WTC11 (cell line): ENCODE results near the gene ACOX2. TPM values are rescaled to one million over a fixed set of nuclear protein-coding genes. Genes with fewer than 3 reads are reported as not detected.

Experiments
- ATAC-seq: fragments of 200-7000 bp; cut with Tn5 transposase; 2 replicates; pipeline ENCODE4 v1.10.0; 2021; ENCODE audit warnings: mild to moderate bottlenecking, moderate library complexity
- CTCF ChIA-PET: fragments of 300-600 bp; sonication (Branson Sonifier 250); formaldehyde crosslinking; loops from one replicate; lab custom pipeline; 2021; ENCODE audit warnings: antibody characterized with exemption; lab: Charles Lee
- POLR2A ChIA-PET: fragments of 350-600 bp; sonication (Branson Sonifier 250); formaldehyde crosslinking; loops from one replicate; lab custom pipeline; 2021; ENCODE audit warnings: antibody characterized with exemption; lab: Charles Lee
- DNase-seq: peaks from one replicate; pipeline ENCODE4 v3.0.0; 2021; ENCODE audit warnings: low spot score
- H3K27ac Mint-ChIP-seq: 2 replicates; pipeline ENCODE4 v1.8.0; 2021; ENCODE audit warnings: mixed read lengths
- H3K27me3 Mint-ChIP-seq: 2 replicates; pipeline ENCODE4 v1.8.0; 2021; ENCODE audit warnings: low read depth, mild to moderate bottlenecking, moderate library complexity, mixed read lengths
- H3K36me3 Mint-ChIP-seq: 2 replicates; pipeline ENCODE4 v1.8.0; 2021; ENCODE audit warnings: mixed read lengths
- H3K4me1 Mint-ChIP-seq: 2 replicates; pipeline ENCODE4 v1.8.0; 2022; ENCODE audit warnings: mixed read lengths
- H3K4me3 Mint-ChIP-seq: 2 replicates; pipeline ENCODE4 v1.8.0; 2021; ENCODE audit warnings: mild to moderate bottlenecking, moderate library complexity, mixed read lengths
- H3K9me3 Mint-ChIP-seq: 2 replicates; pipeline ENCODE4 v1.8.0; 2021; ENCODE audit warnings: mixed read lengths
- AFF4 ChIP-seq: sonication (generic); formaldehyde crosslinking; IDR thresholded peaks from 2 replicates; pipeline ENCODE4 v1.8.1; 2023; ENCODE audit warnings: mild to moderate bottlenecking, missing genetic modification reagents, borderline replicate concordance
- CREM ChIP-seq: sonication (generic); formaldehyde crosslinking; IDR thresholded peaks from 2 replicates; pipeline ENCODE4 v1.8.1; 2022; ENCODE audit warnings: mild to moderate bottlenecking, missing genetic modification reagents, moderate library complexity
- EMX1 ChIP-seq: fragments of 250-450 bp; sonication (Bioruptor Pico); IDR thresholded peaks from 2 replicates; pipeline ENCODE4 v1.8.0; 2021; ENCODE audit warnings: mild to moderate bottlenecking
- ERG ChIP-seq: fragments of 250-450 bp; sonication (Bioruptor Pico); IDR thresholded peaks from 2 replicates; pipeline ENCODE4 v1.8.0; 2021; ENCODE audit warnings: mild to moderate bottlenecking
- ETV6 ChIP-seq: sonication (generic); formaldehyde crosslinking; IDR thresholded peaks from 2 replicates; pipeline ENCODE4 v1.8.1; 2022; ENCODE audit warnings: mild to moderate bottlenecking, missing genetic modification reagents
- FOXP4 ChIP-seq: sonication (generic); formaldehyde crosslinking; IDR thresholded peaks from 2 replicates; pipeline ENCODE4 v1.8.0; 2022; ENCODE audit warnings: mild to moderate bottlenecking, missing genetic modification reagents
- HMGA2 ChIP-seq: fragments of 250-450 bp; sonication (Bioruptor Pico); IDR thresholded peaks from 2 replicates; pipeline ENCODE4 v1.4.0; 2021; ENCODE audit warnings: mild to moderate bottlenecking, moderate library complexity
- JUN ChIP-seq: sonication (generic); formaldehyde crosslinking; IDR thresholded peaks from 2 replicates; pipeline ENCODE4 v1.8.0; 2023; ENCODE audit warnings: mild to moderate bottlenecking, missing genetic modification reagents
- NFYB ChIP-seq: sonication (generic); formaldehyde crosslinking; conservative IDR thresholded peaks from 2 replicates; pipeline ENCODE4 v1.8.0; 2022; ENCODE audit warnings: low read depth, missing genetic modification reagents
- NR1H2 ChIP-seq: sonication (generic); formaldehyde crosslinking; IDR thresholded peaks from 2 replicates; pipeline ENCODE4 v1.9.0; 2021; ENCODE audit warnings: mild to moderate bottlenecking, moderate library complexity, missing genetic modification reagents
- NR2C2 ChIP-seq: sonication (generic); formaldehyde crosslinking; IDR thresholded peaks from 2 replicates; pipeline ENCODE4 v1.8.0; 2022; ENCODE audit warnings: mild to moderate bottlenecking, missing genetic modification reagents
- SMAD3 ChIP-seq: sonication (generic); formaldehyde crosslinking; IDR thresholded peaks from 2 replicates; pipeline ENCODE4 v1.8.0; 2022; ENCODE audit warnings: missing genetic modification reagents, mild to moderate bottlenecking, borderline replicate concordance
- STAT6 ChIP-seq: sonication (generic); formaldehyde crosslinking; conservative IDR thresholded peaks from 2 replicates; pipeline ENCODE4 v1.8.1; 2023; ENCODE audit warnings: mild to moderate bottlenecking, low read depth, missing genetic modification reagents, moderate library complexity
- TEAD1 ChIP-seq: sonication (generic); formaldehyde crosslinking; IDR thresholded peaks from 2 replicates; pipeline ENCODE4 v1.8.0; 2022; ENCODE audit warnings: mild to moderate bottlenecking, missing genetic modification reagents
- USF1 ChIP-seq: sonication (generic); formaldehyde crosslinking; IDR thresholded peaks from 2 replicates; pipeline ENCODE4 v1.8.0; 2022; ENCODE audit warnings: mild to moderate bottlenecking, missing genetic modification reagents
- ZNF671 ChIP-seq: fragments of 250-450 bp; sonication (Bioruptor Pico); IDR thresholded peaks from 2 replicates; pipeline ENCODE4 v1.8.0; 2021; ENCODE audit warnings: mild to moderate bottlenecking
- total RNA-seq: library from RNA; stranded (reverse); gene quantifications from 3 replicates; pipeline ENCODE4 v1.2.3, GENCODE V29; 2021
- TF ChIP-seq, protein P1 (sequence below): sonication (generic); formaldehyde crosslinking; IDR thresholded peaks from 2 replicates; pipeline ENCODE4 v1.8.1; 2022; ENCODE audit warnings: low read depth, missing genetic modification reagents, borderline replicate concordance
- TF ChIP-seq, protein P2 (sequence below): sonication (generic); formaldehyde crosslinking; IDR thresholded peaks from 2 replicates; pipeline ENCODE4 v1.8.0; 2022; ENCODE audit warnings: missing genetic modification reagents

Gene ACOX2
- total RNA-seq, 1 experiment from 2014 or later, result 1.1 TPM

GRCh38 chr3:58559586-58559985 lies 22.6 kb upstream of the ACOX2 start:
- H3K27ac Mint-ChIP-seq, result peak overlapping the region; percentile 9; the same call in 1 of the 2 replicates
- peaks cover 36% of the 10 kb centered on the region for H3K4me1 Mint-ChIP-seq
- CTCF ChIA-PET, result interaction anchor here (1.2 to 2.7 kb wide), 9 partner anchors 10 to 253 kb away, joined by 3 to 39 read pairs (median 5); partner anchors contain the start of genes HTD2, KCTD6 and RPP14
- H3K36me3 Mint-ChIP-seq, result peaks cover 2% of the 10 kb centered on the region; the same call in 1 of the 2 replicates
- peaks cover 17% of the 10 kb centered on the region for H3K9me3 Mint-ChIP-seq
- ATAC-seq, result no peak
- TF ChIP-seq HMGA2 (CRISPR knock-in tag), result no peak
- POLR2A ChIA-PET, result no interaction called here
- H3K27me3 Mint-ChIP-seq, result no peaks in the 10 kb centered on the region; the same call in 1 of the 2 replicates
- no peak overlapping the region for H3K4me3 Mint-ChIP-seq
- no peak for DNase-seq

DNA sequence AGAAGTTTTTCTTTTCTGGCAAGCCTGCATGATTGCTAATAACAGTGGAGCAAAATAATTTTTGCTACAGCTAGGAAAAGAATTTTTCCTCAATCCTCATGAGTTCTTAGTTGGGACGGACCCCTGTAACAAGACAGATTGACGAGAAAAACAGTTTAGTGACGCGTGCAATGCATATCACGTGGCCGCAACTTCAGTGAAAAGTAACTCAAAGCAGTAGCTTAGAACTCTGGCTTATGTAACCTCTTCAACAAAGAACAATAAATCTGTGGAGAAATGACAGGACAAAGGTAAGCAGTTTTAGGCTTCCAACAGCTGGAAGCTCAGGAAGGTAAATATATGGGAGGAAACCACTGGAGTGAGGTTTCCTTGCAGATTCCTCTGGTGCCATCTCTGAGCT lies 20.5 kb upstream of the ACOX2 start:
- ChIA-PET POLR2A (interaction anchor here (0.6 kb wide), 1 partner anchor 93 kb away, joined by 4 read pairs; no protein-coding TSS in a partner anchor), CTCF (interaction anchor here (0.9 to 2.5 kb wide), 7 partner anchors 9 to 251 kb away, joined by 3 to 13 read pairs (median 6); partner anchors contain the start of genes HTD2 and RPP14)
- Mint-ChIP-seq H3K9me3 (peaks cover 22% of the 10 kb centered on the region), H3K27me3 (no peaks in the 10 kb centered on the region; the same call in 1 of the 2 replicates), H3K36me3 (no peaks in the 10 kb centered on the region; the same call in 1 of the 2 replicates)
- DNase-seq (no peak), ATAC-seq (no peak)
- no peak for TF ChIP-seq ZNF671 (CRISPR knock-in tag)
- TF ChIP-seq NR2C2 (CRISPR knock-in tag), result no peak
- TF ChIP-seq SMAD3, result no peak
- TF ChIP-seq CREM (CRISPR knock-in tag), result no peak
- no peak for TF ChIP-seq NFYB (CRISPR knock-in tag)
- TF ChIP-seq JUN (CRISPR knock-in tag), result no peak
- TF ChIP-seq, protein P1, sequence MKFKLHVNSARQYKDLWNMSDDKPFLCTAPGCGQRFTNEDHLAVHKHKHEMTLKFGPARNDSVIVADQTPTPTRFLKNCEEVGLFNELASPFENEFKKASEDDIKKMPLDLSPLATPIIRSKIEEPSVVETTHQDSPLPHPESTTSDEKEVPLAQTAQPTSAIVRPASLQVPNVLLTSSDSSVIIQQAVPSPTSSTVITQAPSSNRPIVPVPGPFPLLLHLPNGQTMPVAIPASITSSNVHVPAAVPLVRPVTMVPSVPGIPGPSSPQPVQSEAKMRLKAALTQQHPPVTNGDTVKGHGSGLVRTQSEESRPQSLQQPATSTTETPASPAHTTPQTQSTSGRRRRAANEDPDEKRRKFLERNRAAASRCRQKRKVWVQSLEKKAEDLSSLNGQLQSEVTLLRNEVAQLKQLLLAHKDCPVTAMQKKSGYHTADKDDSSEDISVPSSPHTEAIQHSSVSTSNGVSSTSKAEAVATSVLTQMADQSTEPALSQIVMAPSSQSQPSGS, result no peak
- no peak for TF ChIP-seq ERG
- no peak for TF ChIP-seq TEAD1 (CRISPR knock-in tag)
- no peak for TF ChIP-seq ETV6 (CRISPR knock-in tag)
- no peak for TF ChIP-seq STAT6 (CRISPR knock-in tag)
- TF ChIP-seq, protein P2, sequence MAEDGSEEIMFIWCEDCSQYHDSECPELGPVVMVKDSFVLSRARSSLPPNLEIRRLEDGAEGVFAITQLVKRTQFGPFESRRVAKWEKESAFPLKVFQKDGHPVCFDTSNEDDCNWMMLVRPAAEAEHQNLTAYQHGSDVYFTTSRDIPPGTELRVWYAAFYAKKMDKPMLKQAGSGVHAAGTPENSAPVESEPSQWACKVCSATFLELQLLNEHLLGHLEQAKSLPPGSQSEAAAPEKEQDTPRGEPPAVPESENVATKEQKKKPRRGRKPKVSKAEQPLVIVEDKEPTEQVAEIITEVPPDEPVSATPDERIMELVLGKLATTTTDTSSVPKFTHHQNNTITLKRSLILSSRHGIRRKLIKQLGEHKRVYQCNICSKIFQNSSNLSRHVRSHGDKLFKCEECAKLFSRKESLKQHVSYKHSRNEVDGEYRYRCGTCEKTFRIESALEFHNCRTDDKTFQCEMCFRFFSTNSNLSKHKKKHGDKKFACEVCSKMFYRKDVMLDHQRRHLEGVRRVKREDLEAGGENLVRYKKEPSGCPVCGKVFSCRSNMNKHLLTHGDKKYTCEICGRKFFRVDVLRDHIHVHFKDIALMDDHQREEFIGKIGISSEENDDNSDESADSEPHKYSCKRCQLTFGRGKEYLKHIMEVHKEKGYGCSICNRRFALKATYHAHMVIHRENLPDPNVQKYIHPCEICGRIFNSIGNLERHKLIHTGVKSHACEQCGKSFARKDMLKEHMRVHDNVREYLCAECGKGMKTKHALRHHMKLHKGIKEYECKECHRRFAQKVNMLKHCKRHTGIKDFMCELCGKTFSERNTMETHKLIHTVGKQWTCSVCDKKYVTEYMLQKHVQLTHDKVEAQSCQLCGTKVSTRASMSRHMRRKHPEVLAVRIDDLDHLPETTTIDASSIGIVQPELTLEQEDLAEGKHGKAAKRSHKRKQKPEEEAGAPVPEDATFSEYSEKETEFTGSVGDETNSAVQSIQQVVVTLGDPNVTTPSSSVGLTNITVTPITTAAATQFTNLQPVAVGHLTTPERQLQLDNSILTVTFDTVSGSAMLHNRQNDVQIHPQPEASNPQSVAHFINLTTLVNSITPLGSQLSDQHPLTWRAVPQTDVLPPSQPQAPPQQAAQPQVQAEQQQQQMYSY, result no peak
- TF ChIP-seq FOXP4 (CRISPR knock-in tag), result no peak
- TF ChIP-seq AFF4 (CRISPR knock-in tag), result no peak
- TF ChIP-seq USF1 (CRISPR knock-in tag), result no peak
- TF ChIP-seq NR1H2 (CRISPR knock-in tag), result no peak
- TF ChIP-seq EMX1 (CRISPR knock-in tag), result no peak
- TF ChIP-seq, all 79 proteins: peak for 0
- Mint-ChIP-seq H3K4me3 (no peak overlapping the region), H3K27ac (no peak overlapping the region; the same call in 1 of the 2 replicates), H3K4me1 (peaks cover 35% of the 10 kb centered on the region)
